Activated naive CD4-positive, alpha-beta T cell treated with anti-CD3 and anti-CD28 coated beads for 36 hours (primary cell): ENCODE measurements around the gene ZNF823. TPM values are rescaled to one million over a fixed set of nuclear protein-coding genes. Genes with fewer than 3 reads are reported as not detected.

ENCODE experiments used
- CTCF ChIA-PET: fragments of 350-600 bp; sonication (Branson Sonifier 250); formaldehyde crosslinking; loops from one replicate; lab custom pipeline; 2021; ENCODE audit warnings: antibody characterized with exemption; lab: Charles Lee
- DNase-seq: peaks from one replicate; pipeline ENCODE4 v3.0.0-alpha.2; 2020
- H3K27ac Mint-ChIP-seq: one replicate; pipeline ENCODE4 v1.8.0; 2021; ENCODE audit warnings: mild to moderate bottlenecking, mixed read lengths
- H3K27me3 Mint-ChIP-seq: one replicate; pipeline ENCODE4 v1.8.0; 2021; ENCODE audit warnings: low read depth, mixed read lengths
- H3K36me3 Mint-ChIP-seq: one replicate; pipeline ENCODE4 v1.8.0; 2021; ENCODE audit warnings: low read depth, mixed read lengths
- H3K4me1 Mint-ChIP-seq: one replicate; pipeline ENCODE4 v1.8.0; 2021; ENCODE audit warnings: low read depth, mixed read lengths
- H3K4me3 Mint-ChIP-seq: one replicate; pipeline ENCODE4 v1.8.0; 2021; ENCODE audit warnings: mild to moderate bottlenecking, moderate library complexity, mixed read lengths
- H3K9me3 Mint-ChIP-seq: one replicate; pipeline ENCODE4 v1.8.0; 2021; ENCODE audit warnings: mixed read lengths
- intact Hi-C: fragments of 100-400 bp; cut with micrococcal nuclease; formaldehyde crosslinking; loops from one replicate; pipeline ENCODE4 v1.15.1; 2023
- total RNA-seq, 2 experiments: library from RNA; stranded (reverse); gene quantifications; one replicate each; pipeline ENCODE4 v1.2.3, GENCODE V29; 2021

Gene ZNF823
- total RNA-seq, 2 experiments from 2014 or later = 4.1 to 4.2 TPM

- Mint-ChIP-seq H3K9me3 (peaks cover 2% of the 10 kb centered on the region), H3K27ac (no peak overlapping the region), H3K4me3 (no peak overlapping the region), H3K27me3 (no peaks in the 10 kb centered on the region), H3K36me3 (peaks cover 10% of the 10 kb centered on the region), H3K4me1 (peaks cover 18% of the 10 kb centered on the region)
- no peak for DNase-seq
- CTCF ChIA-PET = interaction anchor here (2.0 kb wide), 1 partner anchor 62 kb away, joined by 7 read pairs; the partner anchor contains the start of gene ZNF491
- intact Hi-C loops = no loop called here
Measured at GRCh38 chr19:11735375-11735774, 3.4 kb downstream of the ZNF823 start.

- Mint-ChIP-seq H3K9me3 (peaks cover 19% of the 10 kb centered on the region), H3K4me1 (no peaks in the 10 kb centered on the region), H3K36me3 (peaks cover 37% of the 10 kb centered on the region), H3K4me3 (no peak overlapping the region), H3K27ac (no peak overlapping the region), H3K27me3 (no peaks in the 10 kb centered on the region)
- DNase-seq = no peak
- intact Hi-C loops = no loop called here
- CTCF ChIA-PET = interaction anchor here (0.7 kb wide), 1 partner anchor 663 kb away, joined by 4 read pairs; no protein-coding TSS in a partner anchor
Measured at GRCh38 chr19:11729586-11729985, 9.2 kb downstream of the ZNF823 start.

- Mint-ChIP-seq H3K4me3 (no peak overlapping the region), H3K4me1 (no peaks in the 10 kb centered on the region), H3K9me3 (peaks cover 54% of the 10 kb centered on the region), H3K27ac (no peak overlapping the region), H3K36me3 (peaks cover 63% of the 10 kb centered on the region), H3K27me3 (no peaks in the 10 kb centered on the region)
- CTCF ChIA-PET = no interaction called here
- DNase-seq = no peak
- intact Hi-C loops = no loop called here
Measured at GRCh38 chr19:11722414-11722813, 16.3 kb downstream of the ZNF823 start.

- no peak overlapping the region for H3K27ac Mint-ChIP-seq
- H3K4me3 Mint-ChIP-seq = no peak overlapping the region
- peaks cover 60% of the 10 kb centered on the region for H3K36me3 Mint-ChIP-seq
- H3K9me3 Mint-ChIP-seq = peaks cover 53% of the 10 kb centered on the region
- no peak for DNase-seq
- no peaks in the 10 kb centered on the region for H3K27me3 Mint-ChIP-seq
- CTCF ChIA-PET = no interaction called here
- no peaks in the 10 kb centered on the region for H3K4me1 Mint-ChIP-seq
- intact Hi-C loops = no loop called here
Measured at GRCh38 chr19:11721681-11722080, 17.1 kb downstream of the ZNF823 start.

- no peak overlapping the region for H3K4me3 Mint-ChIP-seq
- no peak overlapping the region for H3K27ac Mint-ChIP-seq
- H3K9me3 Mint-ChIP-seq = peaks cover 17% of the 10 kb centered on the region
- CTCF ChIA-PET = no interaction called here
- intact Hi-C loops = no loop called here
- no peaks in the 10 kb centered on the region for H3K4me1 Mint-ChIP-seq
- no peaks in the 10 kb centered on the region for H3K27me3 Mint-ChIP-seq
- H3K36me3 Mint-ChIP-seq = peaks cover 3% of the 10 kb centered on the region
- no peak for DNase-seq
Measured at GRCh38 chr19:11710313-11710712, 28.4 kb downstream of the ZNF823 start.

GRCh38 chr19:11708457-11708856 lies 30.3 kb downstream of the ZNF823 start:
- DNase-seq = no peak
- H3K27ac Mint-ChIP-seq = no peak overlapping the region
- H3K4me3 Mint-ChIP-seq = no peak overlapping the region
- no peaks in the 10 kb centered on the region for H3K36me3 Mint-ChIP-seq
- H3K9me3 Mint-ChIP-seq = peaks cover 8% of the 10 kb centered on the region
- intact Hi-C loops = no loop called here
- no peaks in the 10 kb centered on the region for H3K27me3 Mint-ChIP-seq
- CTCF ChIA-PET = no interaction called here
- H3K4me1 Mint-ChIP-seq = no peaks in the 10 kb centered on the region

- no peaks in the 10 kb centered on the region for H3K4me1 Mint-ChIP-seq
- H3K27me3 Mint-ChIP-seq = no peaks in the 10 kb centered on the region
- DNase-seq = no peak
- CTCF ChIA-PET = interaction anchor here (1.4 kb wide), 1 partner anchor 92 kb away, joined by 4 read pairs; the partner anchor contains the start of gene ZNF491
- H3K36me3 Mint-ChIP-seq = no peaks in the 10 kb centered on the region
- H3K9me3 Mint-ChIP-seq = peaks cover 1% of the 10 kb centered on the region
- intact Hi-C loops = no loop called here
- no peak overlapping the region for H3K4me3 Mint-ChIP-seq
- H3K27ac Mint-ChIP-seq = no peak overlapping the region
Measured at GRCh38 chr19:11705474-11705873, 33.3 kb downstream of the ZNF823 start.

GRCh38 chr19:11704626-11705025 lies 34.1 kb downstream of the ZNF823 start:
- intact Hi-C loops = no loop called here
- CTCF ChIA-PET = interaction anchor here (1.4 kb wide), 1 partner anchor 93 kb away, joined by 4 read pairs; the partner anchor contains the start of gene ZNF491
- peaks cover 3% of the 10 kb centered on the region for H3K27me3 Mint-ChIP-seq
- H3K4me1 Mint-ChIP-seq = peaks cover 3% of the 10 kb centered on the region
- H3K9me3 Mint-ChIP-seq = no peaks in the 10 kb centered on the region
- H3K27ac Mint-ChIP-seq = no peak overlapping the region
- no peak for DNase-seq
- no peak overlapping the region for H3K4me3 Mint-ChIP-seq
- H3K36me3 Mint-ChIP-seq = no peaks in the 10 kb centered on the region

- no peak overlapping the region for H3K27ac Mint-ChIP-seq
Measured at GRCh38 chr19:11699931-11700794, 38.6 kb downstream of the ZNF823 start.

GRCh38 chr19:11698231-11698630 lies 40.5 kb downstream of the ZNF823 start:
- CTCF ChIA-PET = interaction anchor here (0.7 kb wide), 1 partner anchor 103 kb away, joined by 4 read pairs; no protein-coding TSS in a partner anchor
- peaks cover 27% of the 10 kb centered on the region for H3K27me3 Mint-ChIP-seq
- H3K36me3 Mint-ChIP-seq = no peaks in the 10 kb centered on the region
- no peak overlapping the region for H3K4me3 Mint-ChIP-seq
- no peak overlapping the region for H3K27ac Mint-ChIP-seq
- DNase-seq = no peak
- intact Hi-C loops = no loop called here
- H3K4me1 Mint-ChIP-seq = peaks cover 17% of the 10 kb centered on the region
- H3K9me3 Mint-ChIP-seq = no peaks in the 10 kb centered on the region

More at GRCh38 chr19:11699931-11700794, 38.6 kb downstream of the ZNF823 start:
- Mint-ChIP-seq H3K4me3 (no peak overlapping the region), H3K9me3 (no peaks in the 10 kb centered on the region), H3K27me3 (peaks cover 11% of the 10 kb centered on the region), H3K36me3 (no peaks in the 10 kb centered on the region), H3K4me1 (peaks cover 3% of the 10 kb centered on the region)
- peak; percentile 17 for DNase-seq
- intact Hi-C loops = no loop called here
- CTCF ChIA-PET = interaction anchor here (0.5 to 1.5 kb wide), 16 partner anchors 9 to 964 kb away, joined by 3 to 9 read pairs (median 3); partner anchors contain the start of genes ZNF136 and ZNF440

- H3K9me3 Mint-ChIP-seq = no peaks in the 10 kb centered on the region
- CTCF ChIA-PET = interaction anchor here (1.1 kb wide), 1 partner anchor 101 kb away, joined by 4 read pairs; the partner anchor contains the start of gene ZNF491
- intact Hi-C loops = no loop called here
Measured at GRCh38 chr19:11697284-11697855, 41.4 kb downstream of the ZNF823 start.

More at GRCh38 chr19:11697284-11697855, 41.4 kb downstream of the ZNF823 start:
- H3K4me3 Mint-ChIP-seq = no peak overlapping the region
- no peak overlapping the region for H3K27ac Mint-ChIP-seq
- H3K36me3 Mint-ChIP-seq = no peaks in the 10 kb centered on the region
- DNase-seq = no peak
- peaks cover 32% of the 10 kb centered on the region for H3K27me3 Mint-ChIP-seq
- H3K4me1 Mint-ChIP-seq = peaks cover 17% of the 10 kb centered on the region
